Aorta (tissue), 5 donors: Measurements from ENCODE around the gene UNC5CL. TPM values are rescaled to one million over a fixed set of nuclear protein-coding genes. Genes with fewer than 3 reads are reported as not detected.
A peak's percentile ranks its signal among the peaks of the same experiment; 100 is the strongest.

Experiments
- ATAC-seq: fragments of 200-7000 bp; cut with Tn5 transposase; one replicate; pipeline ENCODE4 v1.9.1; 2022; ENCODE audit warnings: moderate library complexity; ENCODE audit not compliant: low FRiP score
- DNase-seq, 2 donors: peaks; one replicate each; pipeline ENCODE4 v3.0.0-alpha.2; 2020
- H3K27ac ChIP-seq, 2 donors: one replicate each; pipeline ENCODE4 v1.5.1; 2013; ENCODE audit warnings: low read length in 2 of 2, mild to moderate bottlenecking in 2 of 2, moderate library complexity in 2 of 2, control low read depth in 1 of 2, inconsistent platforms in 1 of 2, low read depth in 1 of 2
- H3K27me3 ChIP-seq, 2 donors: one replicate each; pipeline ENCODE4 v1.6.1; 2013; ENCODE audit warnings: control low read depth in 1 of 2, low read length in 1 of 2, mild to moderate bottlenecking in 1 of 2, moderate library complexity in 1 of 2; ENCODE audit not compliant: insufficient read depth in 2 of 2, control insufficient read depth in 1 of 2
- H3K36me3 ChIP-seq, 2 donors: one replicate each; pipeline ENCODE4 v1.6.1; 2013; ENCODE audit warnings: control low read depth in 1 of 2, low read length in 1 of 2, mild to moderate bottlenecking in 1 of 2; ENCODE audit not compliant: insufficient read depth in 2 of 2, control insufficient read depth in 1 of 2
- H3K4me1 ChIP-seq, 2 donors: one replicate each; pipeline ENCODE4 v1.6.1; 2013; ENCODE audit warnings: low read length in 2 of 2, control low read depth in 1 of 2, mild to moderate bottlenecking in 1 of 2, moderate library complexity in 1 of 2; ENCODE audit not compliant: insufficient read depth in 2 of 2, control insufficient read depth in 1 of 2
- H3K4me3 ChIP-seq, 2 donors: one replicate each; pipeline ENCODE4 v1.5.1; 2013; ENCODE audit warnings: low read length in 2 of 2, control low read depth in 1 of 2, mild to moderate bottlenecking in 1 of 2
- H3K9me3 ChIP-seq: one replicate; pipeline ENCODE4 v1.6.1; 2013; ENCODE audit warnings: mild to moderate bottlenecking, low read length; ENCODE audit not compliant: control insufficient read depth
- WGBS, 2 donors: extraction: QIAGEN DNeasy Blood & Tissue Kit; methylation state at CpG; one replicate each; pipeline ENCODE4 v1.1.7; 2013; 5-methylcytosine and 5-hydroxymethylcytosine counted together
- intact Hi-C, 2 donors: fragments of 100-400 bp; cut with DNase I; formaldehyde crosslinking; loops; one replicate each; pipeline versions ENCODE4 v1.14.2 to v1.15.0; 2022
- polyA plus RNA-seq, 2 donors: library from polyadenylated mRNA; stranded (reverse); fragments of 200-250 nt; gene quantifications; one replicate each; pipeline ENCODE4 v1.2.3, GENCODE V29; 2013
- total RNA-seq, 2 donors: library from RNA; stranded (reverse); fragmentation: NEBNext Ultra II Directional; extraction: Animal tissue kit (Norgen Biotek cat#: 25700); gene quantifications; one replicate each; pipeline ENCODE4 v1.2.1, GENCODE V29; 2021
- donor health status: healthy with polysubstance abuse.
- donor health status: Bipolar disorder and iron deficiency.
- donor health status: DM: no; HTN: no; CAD: no.
- donor health status: DM: no; HTN: no; CAD: no.
- donor health status: DM: yes; HTN: yes; CAD: no.

The UNC5CL gene
- total and polyA plus RNA-seq, 4 donors: 0.72 to 1.4 (median 1.00) TPM

DNA sequence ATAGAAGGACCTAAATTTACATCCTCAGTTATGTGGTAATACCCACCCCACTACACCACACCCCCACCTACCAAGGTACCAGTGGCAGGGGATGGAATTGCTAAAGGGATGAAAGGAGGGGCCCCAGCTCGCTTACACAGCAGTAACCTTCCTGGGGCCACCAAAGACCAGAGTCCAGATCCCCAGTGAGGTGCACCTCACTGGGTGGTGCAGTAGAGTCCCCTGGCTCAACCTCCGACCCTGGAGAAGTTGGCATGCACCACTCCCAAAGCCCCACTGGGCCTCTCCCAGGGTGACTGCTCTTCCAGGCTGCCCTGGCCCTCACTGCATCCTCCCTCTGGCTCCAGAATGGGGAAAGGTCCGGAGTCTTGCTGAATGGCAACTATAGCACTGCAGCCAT, 816 bp downstream of the UNC5CL start:
- Histone ChIP-seq H3K9me3 (no peaks in the 10 kb centered on the region), H3K4me1 (no peaks in the 10 kb centered on the region), H3K27ac (no peak overlapping the region), H3K36me3 (no peaks in the 10 kb centered on the region), H3K4me3 (no peak overlapping the region), H3K27me3 (no peaks in the 10 kb centered on the region)
- DNase-seq (peak in 1 of 2 donors; percentile 49), ATAC-seq (no peak)
- intact Hi-C loops: loop anchor here in 1 of 2 donors (10.0 kb wide), 1 partner anchor 143 kb away; no protein-coding TSS in a partner anchor
- 91 to 93% methylated on average over 3 of the region's 3 CpGs for WGBS, 2 donors

DNA sequence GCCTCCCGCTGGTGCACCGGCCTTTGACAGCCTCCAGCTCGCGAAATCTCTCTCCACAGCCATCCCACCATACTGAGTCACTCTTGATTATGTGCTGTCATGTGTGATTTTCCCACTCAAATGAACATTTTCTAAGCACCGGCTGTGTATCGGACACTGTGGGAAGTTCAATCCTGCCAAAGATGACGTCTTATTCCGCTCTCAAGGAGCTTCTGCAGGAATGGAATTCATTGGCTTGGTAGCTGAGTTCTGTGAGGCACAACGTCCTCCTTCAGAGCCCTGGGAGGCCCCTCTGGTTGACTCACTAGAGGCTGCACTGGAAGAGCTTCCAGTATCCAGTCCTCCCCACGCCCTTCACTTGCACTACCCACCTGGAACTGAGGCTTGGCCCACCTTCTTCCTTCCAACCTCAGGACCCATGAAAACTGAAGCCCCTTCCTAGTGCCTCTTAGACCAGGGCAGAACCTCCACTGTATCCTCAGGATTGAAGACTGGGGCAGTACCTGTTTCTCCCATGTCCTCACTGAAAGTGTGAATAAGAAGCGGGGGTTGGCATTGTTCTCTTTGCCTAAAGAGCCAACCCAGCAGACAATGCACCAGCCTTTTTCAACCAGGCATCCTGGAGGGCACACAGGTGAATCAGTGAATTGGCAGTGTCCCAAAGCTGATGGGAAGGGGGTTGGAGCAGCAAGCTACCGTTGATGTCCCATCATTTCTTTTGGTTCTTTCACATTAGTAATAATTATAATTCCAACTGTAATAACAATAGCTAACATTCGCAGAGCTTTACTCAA, 1.7 kb downstream of the UNC5CL start:
- H3K9me3 ChIP-seq: no peaks in the 10 kb centered on the region
- 87 to 89% methylated on average over 13 of the region's 13 CpGs for WGBS, 2 donors
- no peak for DNase-seq
- H3K4me3 ChIP-seq: no peak overlapping the region
- no peaks in the 10 kb centered on the region for H3K36me3 ChIP-seq
- no peak overlapping the region for H3K27ac ChIP-seq
- no peaks in the 10 kb centered on the region for H3K27me3 ChIP-seq
- intact Hi-C loops: loop anchor here in 1 of 2 donors (10.0 kb wide), 1 partner anchor 143 kb away; no protein-coding TSS in a partner anchor
- no peaks in the 10 kb centered on the region for H3K4me1 ChIP-seq
- no peak for ATAC-seq

DNA sequence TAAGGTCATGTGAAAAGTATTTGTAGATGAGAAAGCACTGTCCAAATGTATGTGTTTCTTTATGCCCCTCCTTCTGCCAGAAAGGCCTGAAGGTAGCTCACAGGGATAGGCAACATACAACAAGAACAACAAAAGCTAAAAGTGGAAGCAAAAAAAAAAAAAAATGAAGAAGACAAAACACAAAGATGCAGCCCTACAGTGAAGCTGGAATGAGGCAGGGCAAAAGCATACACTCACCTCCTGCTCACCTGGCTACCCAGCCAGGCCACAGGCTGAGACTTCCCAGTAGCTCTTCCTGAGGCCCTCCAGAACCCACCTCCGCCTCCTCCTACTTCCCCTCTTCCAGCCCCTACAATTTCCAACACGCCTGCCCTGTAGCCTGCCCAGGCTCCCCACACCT, 2.4 kb downstream of the UNC5CL start:
- intact Hi-C loops: loop anchor here in 1 of 2 donors (10.0 kb wide), 1 partner anchor 142 kb away; no protein-coding TSS in a partner anchor
- no peaks in the 10 kb centered on the region for H3K9me3 ChIP-seq
- ATAC-seq (no peak), DNase-seq (no peak)
- no peak overlapping the region for H3K4me3 ChIP-seq
- no peak overlapping the region for H3K27ac ChIP-seq
- no peaks in the 10 kb centered on the region for H3K36me3 ChIP-seq
- H3K4me1 ChIP-seq: no peaks in the 10 kb centered on the region
- H3K27me3 ChIP-seq: no peaks in the 10 kb centered on the region
- 94 to 96% methylated on average over 2 of the region's 2 CpGs for WGBS, 2 donors

DNA sequence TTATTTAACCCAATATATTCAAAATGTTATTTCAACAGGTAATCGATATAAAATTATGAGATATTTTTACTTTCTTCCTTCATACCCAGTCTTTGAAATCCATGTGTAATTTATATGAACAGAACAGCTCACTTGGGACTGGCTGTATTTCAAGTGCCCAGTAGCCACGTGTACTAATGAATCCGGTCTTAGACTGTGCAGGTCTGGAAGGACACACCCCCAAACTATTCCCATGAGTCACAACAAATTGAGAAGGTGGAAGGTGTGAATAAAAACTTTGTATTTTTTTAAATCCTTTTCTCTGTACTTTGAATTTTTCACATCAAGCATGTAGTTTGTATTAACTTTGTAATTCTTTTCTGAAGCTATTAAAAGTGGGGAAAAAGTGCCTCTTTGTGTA, 2.8 kb downstream of the UNC5CL start:
- 61% methylated on average over 3 of the region's 3 CpGs for WGBS, 2 donors
- no peaks in the 10 kb centered on the region for H3K36me3 ChIP-seq
- intact Hi-C loops: loop anchor here in 1 of 2 donors (10.0 kb wide), 1 partner anchor 141 kb away; no protein-coding TSS in a partner anchor
- ATAC-seq (no peak), DNase-seq (no peak)
- no peaks in the 10 kb centered on the region for H3K4me1 ChIP-seq
- no peak overlapping the region for H3K4me3 ChIP-seq
- no peaks in the 10 kb centered on the region for H3K27me3 ChIP-seq
- H3K9me3 ChIP-seq: no peaks in the 10 kb centered on the region
- no peak overlapping the region for H3K27ac ChIP-seq

DNA sequence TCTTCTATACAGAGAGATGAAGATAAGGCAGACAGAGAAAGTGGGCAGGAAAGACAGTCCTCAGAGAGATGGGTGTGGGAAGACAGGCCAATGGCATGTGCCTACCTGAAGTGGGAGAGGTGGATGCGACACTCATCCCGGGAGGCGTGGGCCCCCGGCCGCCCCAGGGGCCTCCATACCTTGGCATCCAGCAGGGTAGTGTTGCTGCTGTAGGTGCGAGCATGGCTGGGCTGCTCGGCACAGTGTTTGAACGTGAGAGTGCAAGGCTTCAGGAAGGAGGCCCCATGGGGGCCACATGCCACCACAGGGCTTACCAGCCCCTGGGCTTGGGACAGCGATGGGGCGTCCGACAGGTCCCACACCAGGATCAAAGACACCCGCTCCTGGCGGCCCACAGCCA, 5.2 kb downstream of the UNC5CL start:
- ATAC-seq: no peak
- H3K4me1 ChIP-seq: no peaks in the 10 kb centered on the region
- H3K36me3 ChIP-seq: no peaks in the 10 kb centered on the region
- WGBS, 2 donors: 92 to 94% methylated on average over 13 of the region's 13 CpGs
- no peaks in the 10 kb centered on the region for H3K27me3 ChIP-seq
- intact Hi-C loops: loop anchor here in 1 of 2 donors (10.0 kb wide), 1 partner anchor 139 kb away; no protein-coding TSS in a partner anchor
- no peak overlapping the region for H3K4me3 ChIP-seq
- H3K9me3 ChIP-seq: no peaks in the 10 kb centered on the region
- H3K27ac ChIP-seq: no peak overlapping the region
- DNase-seq: no peak

DNA sequence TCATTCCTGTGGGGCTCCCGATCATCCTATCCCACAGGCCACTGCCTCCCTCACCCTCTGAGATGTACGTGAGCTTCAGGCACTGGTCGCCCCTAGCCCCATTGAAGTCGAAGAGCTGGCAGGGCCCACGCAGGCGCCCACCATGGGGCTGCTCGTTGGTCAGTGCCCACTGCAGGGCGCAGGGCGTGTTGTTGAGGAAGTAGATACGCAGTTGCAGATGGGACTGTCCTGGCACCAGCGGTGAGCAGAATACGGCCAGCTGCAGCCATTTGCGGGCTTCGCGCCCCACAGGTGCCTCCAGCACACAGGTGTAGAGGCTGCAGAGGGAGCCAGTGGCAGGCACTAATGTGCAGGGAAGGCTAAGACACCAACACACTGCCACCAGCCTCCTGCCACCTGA, 6.2 kb downstream of the UNC5CL start:
- intact Hi-C loops: loop anchor here in 1 of 2 donors (10.0 kb wide), 1 partner anchor 138 kb away; no protein-coding TSS in a partner anchor
- Histone ChIP-seq H3K9me3 (no peaks in the 10 kb centered on the region), H3K36me3 (no peaks in the 10 kb centered on the region), H3K4me1 (no peaks in the 10 kb centered on the region), H3K4me3 (no peak overlapping the region), H3K27ac (no peak overlapping the region), H3K27me3 (no peaks in the 10 kb centered on the region)
- ATAC-seq: no peak
- WGBS, 2 donors: 92 to 96% methylated on average over 15 of the region's 15 CpGs
- no peak for DNase-seq

DNA sequence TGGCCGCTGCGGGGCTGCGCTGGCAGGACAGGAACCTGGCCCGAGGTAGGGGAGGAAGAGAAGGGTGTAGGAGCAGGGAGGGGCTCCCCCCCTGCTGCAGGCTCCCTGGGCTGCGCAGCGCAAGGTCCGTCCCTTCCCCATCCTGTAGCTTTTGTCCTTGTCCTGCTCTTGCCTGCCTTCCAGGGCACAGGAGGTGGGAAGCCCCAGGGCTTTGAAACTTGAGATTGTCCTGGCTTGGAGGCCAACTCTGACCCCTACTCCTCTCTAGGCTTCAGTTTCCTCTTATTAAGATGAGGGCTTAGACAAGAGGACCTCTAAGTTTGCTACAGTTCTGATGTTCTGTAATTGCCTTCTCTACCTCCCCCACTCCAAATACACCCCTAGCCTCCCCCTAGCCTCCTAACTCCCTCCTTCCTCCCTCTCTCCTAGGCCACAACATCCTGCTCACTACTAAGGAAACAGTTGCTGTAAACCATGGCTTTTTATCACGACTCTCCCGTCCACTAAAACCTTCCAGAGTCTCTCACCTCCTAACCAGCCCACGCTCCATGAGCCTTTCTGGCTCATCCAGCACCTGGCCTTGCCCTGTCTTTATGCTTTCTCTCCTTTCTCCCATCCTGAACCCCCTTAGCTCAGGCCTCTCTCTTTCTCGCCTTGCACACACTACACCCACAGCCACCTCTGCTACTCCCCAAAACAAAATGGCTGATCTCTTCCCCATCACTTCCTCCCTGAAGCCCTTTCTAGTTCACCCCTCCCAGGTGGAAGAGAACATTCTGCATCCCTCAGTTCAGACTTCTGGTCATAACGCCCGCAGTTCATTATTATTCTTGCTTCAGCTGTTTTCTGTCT, 10.2 kb downstream of the UNC5CL start:
- DNase-seq (no peak), ATAC-seq (no peak)
- Histone ChIP-seq H3K9me3 (no peaks in the 10 kb centered on the region), H3K4me1 (no peaks in the 10 kb centered on the region), H3K27ac (no peak overlapping the region), H3K4me3 (peak overlapping the region; percentile 8 to 10), H3K36me3 (no peaks in the 10 kb centered on the region), H3K27me3 (no peaks in the 10 kb centered on the region)
- intact Hi-C loops: loop anchor here (1.0 to 5.0 kb wide), 4 partner anchors 22 to 1046 kb away; no protein-coding TSS in a partner anchor
- WGBS, 2 donors: 43 to 50% methylated on average over 13 of the region's 13 CpGs

DNA sequence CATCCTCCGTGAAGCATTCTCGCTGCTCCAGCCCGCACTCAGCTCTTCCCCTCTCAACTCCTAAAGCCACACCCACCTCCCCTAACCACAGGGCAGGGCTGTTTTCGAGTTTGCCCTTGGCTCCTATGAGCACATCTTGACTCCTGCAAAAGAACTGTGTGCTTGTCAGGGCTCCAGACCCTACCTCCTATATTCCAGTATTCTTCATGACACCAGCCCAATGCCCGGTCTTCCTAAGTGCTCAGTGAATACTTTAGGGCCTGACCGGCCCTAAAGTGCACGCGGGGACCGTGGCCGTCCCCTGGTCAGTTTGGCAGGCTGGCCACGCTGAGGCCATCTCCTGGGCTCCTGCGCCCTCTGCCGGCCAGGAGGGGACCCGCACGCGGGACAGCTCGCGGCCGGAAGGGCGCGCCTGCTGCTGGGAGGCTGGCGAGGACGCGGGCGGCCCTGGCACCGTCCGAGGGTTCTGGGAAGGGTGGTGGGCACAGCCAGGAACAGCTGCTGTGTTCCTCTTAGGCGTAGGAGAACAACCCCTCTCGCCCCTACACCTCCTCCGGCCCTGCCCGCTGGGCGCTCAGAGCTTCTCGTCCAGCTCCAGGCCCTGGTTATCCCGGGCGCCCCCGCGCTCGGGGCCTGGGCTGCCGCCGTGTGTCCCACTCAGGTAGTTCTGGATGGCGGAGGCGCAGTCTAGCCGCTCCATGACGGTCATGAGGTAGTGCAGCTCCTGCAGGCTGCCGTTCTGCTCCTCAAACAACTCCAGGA, 11.0 kb downstream of the UNC5CL start:
- H3K4me1 ChIP-seq: no peaks in the 10 kb centered on the region
- peak; percentile 88 to 97 for DNase-seq
- H3K4me3 ChIP-seq: peak overlapping the region; percentile 8 to 10
- intact Hi-C loops: loop anchor here (1.0 to 5.0 kb wide), 4 partner anchors 22 to 1046 kb away; no protein-coding TSS in a partner anchor
- ATAC-seq: peak; percentile 95
- 2 to 3% methylated on average over 45 of the region's 45 CpGs for WGBS, 2 donors
- no peaks in the 10 kb centered on the region for H3K36me3 ChIP-seq
- H3K27me3 ChIP-seq: no peaks in the 10 kb centered on the region
- H3K27ac ChIP-seq: no peak overlapping the region
- no peaks in the 10 kb centered on the region for H3K9me3 ChIP-seq
